Heart left ventricle (tissue), 16 donors: Measurements from ENCODE around the gene FAP. TPM values are rescaled to one million over a fixed set of nuclear protein-coding genes. Genes with fewer than 3 reads are reported as not detected.

Experiments
- ATAC-seq, 4 donors: fragments of 200-7000 bp; cut with Tn5 transposase; one replicate each; pipeline ENCODE4 v1.9.1; 2020 to 2022; ENCODE audit warnings: moderate library complexity in 4 of 4, mild to moderate bottlenecking in 3 of 4, moderate number of reproducible peaks in 1 of 4
- DNase-seq, 5 donors: peaks; one replicate each; pipeline ENCODE4 v3.0.0-alpha.2; 2020
- H3K27ac ChIP-seq, 12 donors: fragments of 200-600 bp; sonication (generic) in 4 of 12; one replicate each; pipeline versions ENCODE4 v1.5.0 to v1.8.0; 2016 to 2022; ENCODE audit warnings: mild to moderate bottlenecking in 2 of 12
- H3K27me3 ChIP-seq, 9 donors: fragments of 200-600 bp; sonication (generic) in 2 of 9; one replicate each; pipeline versions ENCODE4 v1.5.1 to v1.8.0; 2016 to 2022; ENCODE audit warnings: mild to moderate bottlenecking in 3 of 9
- H3K36me3 ChIP-seq, 9 donors: fragments of 200-600 bp; sonication (generic) in 2 of 9; one replicate each; pipeline versions ENCODE4 v1.5.0 to v1.8.0; 2018 to 2022; ENCODE audit warnings: mild to moderate bottlenecking in 2 of 9
- H3K4me1 ChIP-seq, 12 donors: fragments of 200-600 bp; sonication (generic) in 4 of 12; one replicate each; pipeline versions ENCODE4 v1.5.0 to v1.8.0; 2016 to 2022; ENCODE audit warnings: mild to moderate bottlenecking in 3 of 12
- H3K4me3 ChIP-seq, 12 donors: fragments of 200-600 bp; sonication (generic) in 4 of 12; one replicate each; pipeline versions ENCODE4 v1.5.0 to v1.8.0; 2017 to 2022; ENCODE audit warnings: mild to moderate bottlenecking in 9 of 12, moderate library complexity in 4 of 12
- H3K9me3 ChIP-seq, 12 donors: fragments of 200-600 bp; sonication (generic) in 4 of 12; one replicate each; pipeline versions ENCODE4 v1.5.0 to v1.8.0; 2016 to 2022; ENCODE audit warnings: mild to moderate bottlenecking in 1 of 12
- CTCF ChIP-seq, 12 donors: fragments of 200-600 bp; sonication (generic) in 4 of 12; IDR thresholded peaks; one replicate each; pipeline versions ENCODE4 v1.5.0 to v1.8.0; 2018 to 2022; ENCODE audit warnings: antibody characterized with exemption in 12 of 12, mild to moderate bottlenecking in 5 of 12
- POLR2A ChIP-seq, 2 donors: fragments of 450-650 bp; IDR thresholded peaks; one replicate each; pipeline ENCODE4 v1.6.1; 2017; ENCODE audit warnings: antibody characterized with exemption in 2 of 2, mild to moderate bottlenecking in 2 of 2, moderate library complexity in 2 of 2
- WGBS, 4 donors: extraction: QIAGEN DNeasy Blood & Tissue Kit in 2 of 4; methylation state at CpG; one replicate each; pipeline versions ENCODE4 v1.1.5 to v1.1.7; 2013 to 2018; 5-methylcytosine and 5-hydroxymethylcytosine counted together
- intact Hi-C, 10 donors: fragments of 100-400 bp; cut with DNase I; formaldehyde crosslinking; loops; one replicate each; pipeline versions ENCODE4 v1.11.1 to v1.14.2; 2022
- polyA plus RNA-seq, 2 donors: library from polyadenylated mRNA; stranded (reverse); fragments of 200-250 nt; gene quantifications; one replicate each; pipeline ENCODE4 v1.2.3, GENCODE V29; 2013
- total RNA-seq, 9 donors: library from RNA; depleted of rRNA in 2 of 9; stranded (reverse); fragments of >200 nt in 2 of 9; fragmentation: NEBNext Ultra II Directional in 3 of 9; extraction: Animal tissue kit (Norgen Biotek cat#: 25700) in 3 of 9; gene quantifications; one replicate each; pipeline versions ENCODE4 v1.1.0 to v1.2.4, GENCODE V29; 2016 to 2023
- donor health status: ischemic (EF 13 %, LVEDD 7.1; RV severe dilation, severe dysfunction).
- donor health status: healthy with polysubstance abuse.
- donor health status: DM: no; HTN: yes; CAD: no.
- donor health status: DM: no; HTN: no; CAD: no.
- donor health status: ischemic (EF 25% LVEDD 6.9; RV normal size, moderate dysfunction).
- donor health status: ischemic (EF 25% LVEDD 5.7; RV mildly dilated, moderate dysfunction).
- donor health status: healthy.
- donor health status: DM: yes; HTN: yes; CAD: no.
- donor health status: ischemic (EF 35%, LVEDD 5.7; RV mildly dilated, moderate dysfunction).
- donor health status: nonischemic (EF 11% LVEDD 7.7; RV severe dilation, severe dysfunction).
- donor health status: DM: yes; HTN: yes; CAD: no.
- donor health status: PGD.
- donor health status: ischemic (EF 29% LVEDD 5.4; RV normal size, mild dysfunction).
- donor health status: nonischemic (EF 23%, LVEDD 6.1; RV moderate dilation, normal function).

FAP gene
- total and polyA plus RNA-seq, 11 donors: 0.75 to 11.3 (median 2.3) TPM

- Histone ChIP-seq H3K4me1 (peaks cover 0 to 10% (median 0%) of the 10 kb centered on the region in 12 donors), H3K27ac (peak overlapping the region in 8 of 12 donors; percentile 13 to 70 (median 43)), H3K9me3 (no peaks in the 10 kb centered on the region), H3K36me3 (peaks cover 0 to 61% (median 41%) of the 10 kb centered on the region in 9 donors), H3K27me3 (no peaks in the 10 kb centered on the region), H3K4me3 (no peak overlapping the region)
- intact Hi-C loops: no loop called here
- peak in 3 of 5 donors; percentile 25 to 40 (median 35) for DNase-seq
- WGBS, 4 donors: 77 to 86% (median 81%) methylated on average over 1 of the region's 1 CpG
- no peak for TF ChIP-seq POLR2A (IDR thresholded peaks at IDR 0.05)
- TF ChIP-seq CTCF (IDR thresholded peaks at IDR 0.05): peak in 3 of 12 donors; percentile 5 to 16 (median 11)
- ATAC-seq: peak; percentile 55 to 85 (median 68)
Observed at GRCh38 chr2:162266460-162266760, 23.2 kb upstream of the FAP start.

- no peaks in the 10 kb centered on the region for H3K9me3 ChIP-seq
- no peak overlapping the region for H3K4me3 ChIP-seq
- H3K27me3 ChIP-seq: no peaks in the 10 kb centered on the region
- DNase-seq: no peak
- 75 to 84% (median 80%) methylated on average over 7 of the region's 7 CpGs for WGBS, 4 donors
- TF ChIP-seq POLR2A (IDR thresholded peaks at IDR 0.05) (no peak), CTCF (IDR thresholded peaks at IDR 0.05) (no peak)
- H3K4me1 ChIP-seq: peaks cover 0 to 14% (median under 1%) of the 10 kb centered on the region in 12 donors
- ATAC-seq: peak in 3 of 4 donors; percentile 34 to 44 (median 35)
- peak overlapping the region in 8 of 12 donors; percentile 8 to 70 (median 43) for H3K27ac ChIP-seq
- intact Hi-C loops: no loop called here
- H3K36me3 ChIP-seq: peaks cover 0 to 56% (median 36%) of the 10 kb centered on the region in 9 donors
Observed at GRCh38 chr2:162265666-162266459, 22.6 kb upstream of the FAP start.

- DNase-seq: peak; percentile 57 to 71 (median 64)
- Histone ChIP-seq H3K27ac (peak overlapping the region in 11 of 12 donors; percentile 13 to 95 (median 64)), H3K9me3 (no peaks in the 10 kb centered on the region), H3K27me3 (no peaks in the 10 kb centered on the region), H3K36me3 (peaks cover 0 to 11% (median 1%) of the 10 kb centered on the region in 9 donors), H3K4me3 (peak overlapping the region in 1 of 12 donors; percentile 27), H3K4me1 (peaks cover 0 to 47% (median 2%) of the 10 kb centered on the region in 12 donors)
- intact Hi-C loops: no loop called here
- peak; percentile 74 to 96 (median 88) for ATAC-seq
- 60 to 63% (median 63%) methylated on average over 4 of the region's 4 CpGs for WGBS, 4 donors
- no peak for TF ChIP-seq CTCF (IDR thresholded peaks at IDR 0.05)
- no peak for TF ChIP-seq POLR2A (IDR thresholded peaks at IDR 0.05)
Observed at GRCh38 chr2:162261032-162261945, 18.0 kb upstream of the FAP start.

GRCh38 chr2:162258686-162259085 lies 15.4 kb upstream of the FAP start:
- ATAC-seq (no peak), DNase-seq (peak in 1 of 5 donors; percentile 25)
- H3K27ac ChIP-seq: peak overlapping the region in 1 of 12 donors; percentile 37
- no peak for TF ChIP-seq CTCF (IDR thresholded peaks at IDR 0.05)
- TF ChIP-seq POLR2A (IDR thresholded peaks at IDR 0.05): no peak
- intact Hi-C loops: no loop called here
- peaks cover 0 to 4% (median 0%) of the 10 kb centered on the region in 12 donors for H3K9me3 ChIP-seq
- no peak overlapping the region for H3K4me3 ChIP-seq
- WGBS, 4 donors: 44 to 63% (median 46%) methylated on average over 2 of the region's 2 CpGs
- H3K27me3 ChIP-seq: no peaks in the 10 kb centered on the region
- H3K36me3 ChIP-seq: no peaks in the 10 kb centered on the region
- peaks cover 0 to 49% (median 2%) of the 10 kb centered on the region in 12 donors for H3K4me1 ChIP-seq
